SW 1271 (cell line): ENCODE results near the gene CEMIP.
A peak's percentile ranks its signal among the peaks of the same experiment; 100 is the strongest.
"Not testable (repeated sequence)": the region's sequence is repeated elsewhere in the genome, so short reads cannot be mapped to it uniquely, and the experiment has no call there.

Source experiments
- DNase-seq, 2 experiments: peaks; one replicate each; lab custom pipeline; 2025; lab: John Stamatoyannopoulos, UW

CEMIP gene

GRCh38 chr15:80955571-80956452 is 176.6 kb downstream of the CEMIP start:
- peak; percentile 79 to 87 for DNase-seq

GRCh38 chr15:80957556-80957955 is 178.4 kb downstream of the CEMIP start:
- DNase-seq = no peak

GRCh38 chr15:80957976-80958375 is 178.8 kb downstream of the CEMIP start:
- DNase-seq = no peak

GRCh38 chr15:80958818-80959495 is 179.8 kb downstream of the CEMIP start:
- DNase-seq = no peak

GRCh38 chr15:80965454-80965853 is 186.3 kb downstream of the CEMIP start:
- not testable (repeated sequence) for DNase-seq

- DNase-seq = no peak
Observed at GRCh38 chr15:80966431-80967197, 187.4 kb downstream of the CEMIP start.

- no peak for DNase-seq
Observed at GRCh38 chr15:80967451-80967850, 188.3 kb downstream of the CEMIP start.

- DNase-seq = no peak
Observed at GRCh38 chr15:80967991-80968510, 188.9 kb downstream of the CEMIP start.

GRCh38 chr15:80969316-80969715 is 190.1 kb downstream of the CEMIP start:
- no peak for DNase-seq

- DNase-seq = peak in 1 of 2 experiments; percentile 72
Observed at GRCh38 chr15:80970018-80970657, 191.0 kb downstream of the CEMIP start.

GRCh38 chr15:80970658-80971057 is 191.5 kb downstream of the CEMIP start:
- DNase-seq = no peak

GRCh38 chr15:80971143-80971542 is 192.0 kb downstream of the CEMIP start:
- DNase-seq = no peak

- DNase-seq = no peak
Observed at GRCh38 chr15:80972276-80972675, 193.1 kb downstream of the CEMIP start.

- no peak for DNase-seq
Observed at GRCh38 chr15:80974914-80975313, 195.7 kb downstream of the CEMIP start.

GRCh38 chr15:80976851-80977250 is 197.7 kb downstream of the CEMIP start:
- no peak for DNase-seq

- no peak for DNase-seq
Observed at GRCh38 chr15:80977627-80978036, 198.5 kb downstream of the CEMIP start.

GRCh38 chr15:80978685-80979329 is 199.6 kb downstream of the CEMIP start:
- DNase-seq = no peak

GRCh38 chr15:80979538-80980200 is 200.5 kb downstream of the CEMIP start:
- no peak for DNase-seq

GRCh38 chr15:80982205-80982604 is 203.0 kb downstream of the CEMIP start:
- no peak for DNase-seq

- DNase-seq = no peak
Observed at GRCh38 chr15:80982839-80983238, 203.7 kb downstream of the CEMIP start.

- DNase-seq = no peak
Observed at GRCh38 chr15:80984856-80985255, 205.7 kb downstream of the CEMIP start.
